Measurements from ENCODE around the gene PACSIN1. TPM values are rescaled to one million over a fixed set of nuclear protein-coding genes. Genes with fewer than 3 reads are reported as not detected.

The PACSIN1 gene
- total and polyA plus RNA-seq, 2 donors (not counting 3 experiments of a cell fraction or from before 2014, with no cell fraction given) = 0.03 TPM; not detected in 1

GRCh38 chr6:34534146-34534545 is 68.3 kb downstream of the PACSIN1 start:
- H3K4me3 ChIP-seq (replicated peaks in 1 of 3; ENCODE audit: insufficient read depth in 1 of 3, low read depth in 1 of 3, low read length in 3 of 3) = no peak overlapping the region
- intact Hi-C loops (cut with micrococcal nuclease) (no loop called here), dilution Hi-C loops (cut with MboI; ENCODE audit: extremely low pct_ligation_motif_present, low sequenced_read_pairs) (no loop called here)
- ChIA-PET POLR2A (no interaction called here), CTCF (interaction anchor here (0.9 kb wide), 1 partner anchor 75 kb away, joined by 4 read pairs; no protein-coding TSS in a partner anchor)
- H2AFZ ChIP-seq (ENCODE audit: low read depth, low read length) = no peak overlapping the region
- no peaks in the 10 kb centered on the region for H3K79me2 ChIP-seq (ENCODE audit: control insufficient read depth, insufficient read depth, low read length)
- TF ChIP-seq FOS (IDR thresholded peaks at IDR 0.05; ENCODE audit: borderline replicate concordance, insufficient read depth, low read length) = no peak
- TF ChIP-seq POLR2AphosphoS5 (IDR thresholded peaks at IDR 0.05; ENCODE audit: insufficient read depth, low read depth, low read length) = no peak
- no peak for TF ChIP-seq GATA2 (IDR thresholded peaks at IDR 0.05; ENCODE audit: insufficient read depth, insufficient read length, low read depth, low read length)
- no peak for TF ChIP-seq MAX (IDR thresholded peaks at IDR 0.05; ENCODE audit: insufficient read depth, insufficient read length)
- no peak for TF ChIP-seq JUN (IDR thresholded peaks at IDR 0.05; ENCODE audit: borderline replicate concordance, insufficient read depth, insufficient read length, low read depth)
- no peak for TF ChIP-seq POLR2A (IDR thresholded peaks at IDR 0.05; ENCODE audit: low read depth, low read length)
- TF ChIP-seq EZH2 (IDR thresholded peaks at IDR 0.05; ENCODE audit: borderline replicate concordance, low read depth, low read length, severe bottlenecking) = no peak
- no peak for TF ChIP-seq CTCF (IDR thresholded peaks at IDR 0.05; ENCODE audit: extremely low read depth in 1 of 2, insufficient read depth in 1 of 2, low read depth in 1 of 2, low read length in 2 of 2)
- TF ChIP-seq MYC (IDR thresholded peaks at IDR 0.05; ENCODE audit: low read depth, low read length) = no peak
- no peak overlapping the region for H3K4me2 ChIP-seq (ENCODE audit: insufficient read depth, low read length)
- no peak overlapping the region for H3K27ac ChIP-seq (ENCODE audit: insufficient read depth, low read depth, low read length)
- H3K4me1 ChIP-seq (ENCODE audit: control insufficient read depth, extremely low read depth, insufficient read depth, low read length) = no peaks in the 10 kb centered on the region
- H3K9ac ChIP-seq (replicated peaks; ENCODE audit: extremely low read depth, insufficient read depth, low read length) = no peak overlapping the region
- no peaks in the 10 kb centered on the region for H3K36me3 ChIP-seq (ENCODE audit: control insufficient read depth in 2 of 2, extremely low read depth in 1 of 2, insufficient read depth in 2 of 2, low read length in 2 of 2)
- no peaks in the 10 kb centered on the region for H3K9me1 ChIP-seq (replicated peaks; ENCODE audit: control insufficient read depth, extremely low read depth, insufficient read depth, low read length)
- BruUV-seq (replicated peaks) = no TSS peak
- H3K9me3 ChIP-seq (replicated peaks; ENCODE audit: control insufficient read depth, insufficient read depth, low read length) = no peaks in the 10 kb centered on the region
- H4K20me1 ChIP-seq (replicated peaks; ENCODE audit: control insufficient read depth, extremely low read depth, insufficient read depth, low read length) = no peaks in the 10 kb centered on the region
- FAIRE-seq = no peak
- H3K27me3 ChIP-seq (ENCODE audit: control insufficient read depth in 2 of 2, insufficient read depth in 2 of 2, low read length in 2 of 2) = no peaks in the 10 kb centered on the region
- no peak for DNase-seq (ENCODE audit: low read depth, low spot score)

Data from endothelial cell of umbilical vein (primary cell).